Amygdala (tissue), 56 donors: ENCODE data around the gene ICA1L.
"Not testable (repeated sequence)": the region's sequence is repeated elsewhere in the genome, so short reads cannot be mapped to it uniquely, and the experiment has no call there.

Experiments
- DNase-seq, 56 donors: peaks; one replicate each; lab custom pipeline; 2025; lab: John Stamatoyannopoulos, UW

Gene ICA1L

GRCh38 chr2:202871300-202872141 lies at the start of gene ICA1L:
Gene ICA1L, minus strand, starts transcription at chr2:202871766. Its CDS starts 42,757 bp downstream, at chr2:202829009.
- DNase-seq, result peak in 53 of 56 donors; percentile 8 to 80 (median 52)

- DNase-seq, result no peak
Measured at GRCh38 chr2:202918860-202919259, 47.3 kb upstream of the ICA1L start.

GRCh38 chr2:202912342-202913201 lies 41.0 kb upstream of the ICA1L start:
- peak in 1 of 56 donors; percentile 50 for DNase-seq

- DNase-seq, result peak; percentile 51 to 97 (median 84)
Measured at GRCh38 chr2:202911512-202912341, 40.2 kb upstream of the ICA1L start, which contains the start of the genes CARF and WDR12. Gene CARF, plus strand, starts transcription at chr2:202912275. Its CDS starts 29,628 bp downstream, at chr2:202941903. Gene WDR12, minus strand, starts transcription at chr2:202911673. Its CDS starts 197 bp downstream, at chr2:202911476.

GRCh38 chr2:202911203-202911511 lies 39.6 kb upstream of the ICA1L start:
- no peak for DNase-seq

- DNase-seq, result no peak
Measured at GRCh38 chr2:202910698-202911097, 39.1 kb upstream of the ICA1L start.

- not testable (repeated sequence) for DNase-seq
Measured at GRCh38 chr2:202910250-202910649, 38.7 kb upstream of the ICA1L start.

- DNase-seq, result no peak
Measured at GRCh38 chr2:202909394-202910192, 38.0 kb upstream of the ICA1L start.

GRCh38 chr2:202908186-202908585 lies 36.6 kb upstream of the ICA1L start:
- DNase-seq, result no peak

- not testable (repeated sequence) for DNase-seq
Measured at GRCh38 chr2:202905507-202905906, 33.9 kb upstream of the ICA1L start.

- no peak for DNase-seq
Measured at GRCh38 chr2:202885190-202885589, 13.6 kb upstream of the ICA1L start.

- no peak for DNase-seq
Measured at GRCh38 chr2:202883987-202884675, 12.6 kb upstream of the ICA1L start.

GRCh38 chr2:202881570-202881969 lies 10.0 kb upstream of the ICA1L start:
- DNase-seq, result no peak

- no peak for DNase-seq
Measured at GRCh38 chr2:202877699-202878098, 6.1 kb upstream of the ICA1L start.

- DNase-seq, result peak in 45 of 56 donors; percentile 2 to 68 (median 33)
Measured at GRCh38 chr2:202870431-202871299, 901 bp downstream of the ICA1L start.

GRCh38 chr2:202861987-202862386 lies 9.6 kb downstream of the ICA1L start:
- no peak for DNase-seq

GRCh38 chr2:202858601-202859000 lies 13.0 kb downstream of the ICA1L start:
- DNase-seq, result no peak

GRCh38 chr2:202849343-202849742 lies 22.2 kb downstream of the ICA1L start:
- not testable (repeated sequence) for DNase-seq
